Type B pancreatic cell (in vitro differentiated cells): ENCODE data around the gene CPEB3. TPM values are rescaled to one million over a fixed set of nuclear protein-coding genes. Genes with fewer than 3 reads are reported as not detected.
"Not testable (repeated sequence)": the region's sequence is repeated elsewhere in the genome, so short reads cannot be mapped to it uniquely, and the experiment has no call there.

Experiments
- DNase-seq: peaks from one replicate; pipeline ENCODE4 v3.0.0; 2021; ENCODE audit warnings: mixed read lengths; ENCODE audit not compliant: unreplicated experiment; ENCODE audit errors: extremely low spot score
- H3K27ac Mint-ChIP-seq: 2 replicates; pipeline ENCODE4 v1.8.0; 2021; ENCODE audit warnings: mild to moderate bottlenecking, mixed read lengths
- H3K27me3 Mint-ChIP-seq: 2 replicates; pipeline ENCODE4 v1.8.0; 2021; ENCODE audit warnings: mixed read lengths
- H3K36me3 Mint-ChIP-seq: 2 replicates; pipeline ENCODE4 v1.8.0; 2021; ENCODE audit warnings: mixed read lengths
- H3K4me1 Mint-ChIP-seq: one replicate; pipeline ENCODE4 v1.8.0; 2021; ENCODE audit warnings: mixed read lengths; ENCODE audit not compliant: unreplicated experiment
- H3K4me3 Mint-ChIP-seq: 2 replicates; pipeline ENCODE4 v1.8.0; 2021; ENCODE audit warnings: mild to moderate bottlenecking, mixed read lengths
- H3K9me3 Mint-ChIP-seq: 2 replicates; pipeline ENCODE4 v1.8.0; 2021; ENCODE audit warnings: mixed read lengths
- long read RNA-seq: library from polyadenylated mRNA; unstranded; transcript quantifications from one replicate; pipeline ENCODE4 v2.0.0, GENCODE V29; 2020
- total RNA-seq: library from RNA; stranded (reverse); gene quantifications from 2 replicates; pipeline ENCODE4 v1.2.1, GENCODE V29; 2021; ENCODE audit warnings: low replicate concordance
- TF ChIP-seq, protein P1 (sequence below): fragments of 200-600 bp; sonication (generic); conservative IDR thresholded peaks from 2 replicates; pipeline ENCODE4 v1.5.0; 2021; ENCODE audit warnings: antibody characterized with exemption, mild to moderate bottlenecking

CPEB3 gene
- 2.3 and 3.7 TPM in 2 replicates for total RNA-seq
- long read RNA-seq, partial matches to known transcripts, result 0 of 3 reads
- long read RNA-seq, other reads (novel, unspliced or antisense), result 3 of 3 reads

- Mint-ChIP-seq H3K4me1 (peaks cover 23% of the 10 kb centered on the region), H3K27me3 (no peaks in the 10 kb centered on the region), H3K27ac (peak within 1 kb of the TSS; percentile 91), H3K9me3 (no peaks in the 10 kb centered on the region), H3K4me3 (peak within 1 kb of the TSS; percentile 94), H3K36me3 (peaks cover 10% of the 10 kb centered on the region)
- TF ChIP-seq, protein P1, sequence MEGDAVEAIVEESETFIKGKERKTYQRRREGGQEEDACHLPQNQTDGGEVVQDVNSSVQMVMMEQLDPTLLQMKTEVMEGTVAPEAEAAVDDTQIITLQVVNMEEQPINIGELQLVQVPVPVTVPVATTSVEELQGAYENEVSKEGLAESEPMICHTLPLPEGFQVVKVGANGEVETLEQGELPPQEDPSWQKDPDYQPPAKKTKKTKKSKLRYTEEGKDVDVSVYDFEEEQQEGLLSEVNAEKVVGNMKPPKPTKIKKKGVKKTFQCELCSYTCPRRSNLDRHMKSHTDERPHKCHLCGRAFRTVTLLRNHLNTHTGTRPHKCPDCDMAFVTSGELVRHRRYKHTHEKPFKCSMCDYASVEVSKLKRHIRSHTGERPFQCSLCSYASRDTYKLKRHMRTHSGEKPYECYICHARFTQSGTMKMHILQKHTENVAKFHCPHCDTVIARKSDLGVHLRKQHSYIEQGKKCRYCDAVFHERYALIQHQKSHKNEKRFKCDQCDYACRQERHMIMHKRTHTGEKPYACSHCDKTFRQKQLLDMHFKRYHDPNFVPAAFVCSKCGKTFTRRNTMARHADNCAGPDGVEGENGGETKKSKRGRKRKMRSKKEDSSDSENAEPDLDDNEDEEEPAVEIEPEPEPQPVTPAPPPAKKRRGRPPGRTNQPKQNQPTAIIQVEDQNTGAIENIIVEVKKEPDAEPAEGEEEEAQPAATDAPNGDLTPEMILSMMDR, result peak; percentile 85
- peak; percentile 95 for DNase-seq
These were observed at the start of gene CPEB3, which contains the start of gene MARCHF5 for GRCh38 chr10:92290837-92291615. Gene CPEB3, minus strand, starts transcription at chr10:92291078. Its CDS starts 50,728 bp downstream, at chr10:92240350. Gene MARCHF5, plus strand, starts transcription at chr10:92291167. Its CDS starts 328 bp downstream, at chr10:92291495.

DNA sequence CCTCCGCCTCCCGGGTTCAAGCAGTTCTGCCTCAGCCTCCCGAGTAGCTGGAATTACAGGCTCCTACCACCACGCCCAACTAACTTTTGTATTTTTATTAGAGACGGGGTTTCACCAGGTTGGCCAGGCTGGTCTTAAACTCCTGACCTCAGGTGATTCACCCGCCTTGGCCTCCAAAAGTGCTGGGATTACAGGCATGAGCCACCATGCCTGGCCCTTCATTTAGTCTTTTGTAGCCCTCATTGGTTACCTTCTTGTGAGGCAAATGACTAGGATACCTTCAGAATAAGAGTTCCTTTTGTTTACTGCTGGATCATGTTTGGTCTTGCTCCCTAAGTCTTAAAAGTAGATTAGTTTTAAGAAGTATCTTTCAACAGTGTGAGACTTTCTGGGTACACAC is 39.0 kb upstream of the CPEB3 start:
- DNase-seq, H3K27me3 Mint-ChIP-seq, H3K4me3 Mint-ChIP-seq, H3K4me1 Mint-ChIP-seq, H3K9me3 Mint-ChIP-seq: not testable (repeated sequence)
- peaks cover 13% of the 10 kb centered on the region for H3K36me3 Mint-ChIP-seq
- peak overlapping the region; percentile 22 for H3K27ac Mint-ChIP-seq

DNA sequence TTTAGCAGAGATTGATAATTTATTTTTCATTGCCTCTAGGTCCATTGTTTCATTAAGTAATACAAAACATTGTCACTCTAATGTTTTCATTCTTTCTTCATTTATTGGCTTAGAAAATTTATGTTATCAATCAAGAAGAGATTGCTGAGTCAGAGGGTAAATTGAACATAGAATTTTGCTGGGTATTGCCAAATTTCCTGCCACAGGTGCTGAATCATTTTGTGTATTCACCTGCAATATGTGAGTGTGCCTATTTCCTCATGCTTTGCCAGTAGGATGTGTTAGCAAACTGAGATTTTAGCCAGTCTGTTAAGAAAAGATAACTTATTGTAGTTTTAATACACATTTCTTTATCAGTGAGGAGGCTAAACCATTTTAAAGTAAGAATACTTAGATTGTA is 38.1 kb upstream of the CPEB3 start:
- DNase-seq, result no peak
- Mint-ChIP-seq H3K36me3 (peaks cover 12% of the 10 kb centered on the region), H3K27me3 (no peaks in the 10 kb centered on the region), H3K9me3 (no peaks in the 10 kb centered on the region), H3K27ac (no peak overlapping the region), H3K4me3 (no peak overlapping the region), H3K4me1 (no peaks in the 10 kb centered on the region)
- TF ChIP-seq, protein P1, result no peak

DNA sequence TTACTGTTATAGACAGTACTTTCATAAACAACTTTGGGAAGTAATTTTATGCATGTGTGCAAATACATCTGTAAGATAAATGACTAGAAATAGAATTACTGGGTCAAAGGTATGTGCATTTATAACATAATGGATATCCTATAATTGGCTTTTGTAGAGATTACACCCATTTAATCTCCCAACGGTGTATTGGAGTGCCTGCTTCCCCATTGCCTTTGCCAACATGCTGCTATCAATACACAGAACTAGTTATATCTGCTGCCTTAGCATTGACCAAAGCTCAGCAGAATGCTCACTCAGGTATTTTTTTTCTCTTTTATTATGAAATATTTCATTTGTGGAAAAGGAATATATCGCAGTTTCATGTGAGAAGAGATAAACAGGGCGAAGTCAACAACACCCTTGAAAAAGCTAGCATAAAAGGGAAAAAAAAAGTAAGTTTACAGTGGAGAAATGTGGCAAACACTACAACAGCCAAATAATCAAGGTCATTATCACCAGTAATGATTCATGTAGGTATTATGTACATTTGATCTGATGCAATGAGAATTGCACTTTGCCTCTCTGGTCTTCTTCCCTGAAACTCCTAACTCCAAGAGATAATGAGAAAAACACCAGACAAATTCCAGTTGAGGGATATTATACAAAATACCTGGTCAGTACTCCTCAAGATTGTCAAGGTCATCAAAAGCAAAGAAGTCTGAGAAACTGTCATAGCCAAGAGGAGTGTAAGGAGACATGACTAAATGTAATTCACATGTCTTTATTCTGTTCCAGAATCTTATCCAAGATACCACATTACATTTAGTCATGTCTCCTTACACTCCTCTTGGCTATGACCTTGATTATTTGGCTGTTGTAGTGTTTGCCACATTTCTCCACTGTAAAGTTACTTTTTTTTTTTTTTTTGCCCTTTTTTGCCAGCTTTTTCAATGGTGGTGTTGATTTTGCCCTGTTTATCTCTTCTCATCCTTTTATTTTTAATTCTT is 36.9 kb upstream of the CPEB3 start:
- TF ChIP-seq, protein P1, result no peak
- peaks cover 16% of the 10 kb centered on the region for H3K36me3 Mint-ChIP-seq
- H3K27me3 Mint-ChIP-seq, result no peaks in the 10 kb centered on the region
- no peak for DNase-seq
- H3K4me1 Mint-ChIP-seq, result no peaks in the 10 kb centered on the region
- no peaks in the 10 kb centered on the region for H3K9me3 Mint-ChIP-seq
- H3K4me3 Mint-ChIP-seq, result no peak overlapping the region
- H3K27ac Mint-ChIP-seq, result no peak overlapping the region

- no peaks in the 10 kb centered on the region for H3K4me1 Mint-ChIP-seq
- no peaks in the 10 kb centered on the region for H3K9me3 Mint-ChIP-seq
- no peaks in the 10 kb centered on the region for H3K27me3 Mint-ChIP-seq
- no peak for DNase-seq
- H3K27ac Mint-ChIP-seq, result no peak overlapping the region
- no peak overlapping the region for H3K4me3 Mint-ChIP-seq
- TF ChIP-seq, protein P1, result no peak
- H3K36me3 Mint-ChIP-seq, result peaks cover 23% of the 10 kb centered on the region
These were observed 32.2 kb upstream of the CPEB3 start for GRCh38 chr10:92323079-92323478.
